Neural cell (in vitro differentiated cells): ENCODE data around the gene GLCE.

Experiments used
- EP300 ChIP-seq: fragments of 450-650 bp; conservative IDR thresholded peaks from 2 replicates; pipeline ENCODE4 v1.6.1; 2014; ENCODE audit warnings: antibody characterized with exemption, mild to moderate bottlenecking, moderate library complexity; ENCODE audit not compliant: poor library complexity, severe bottlenecking
- MXI1 ChIP-seq: fragments of 450-650 bp; conservative IDR thresholded peaks from 2 replicates; pipeline ENCODE4 v1.6.1; 2014; ENCODE audit warnings: antibody characterized with exemption, mild to moderate bottlenecking; ENCODE audit not compliant: poor library complexity, severe bottlenecking
- REST ChIP-seq: IDR thresholded peaks from 2 replicates; pipeline ENCODE4 v1.6.1; 2012; ENCODE audit warnings: borderline replicate concordance

GRCh38 chr15:69164807-69165636, 4.6 kb downstream of the GLCE start:
- TF ChIP-seq REST (no peak), EP300 (no peak), MXI1 (no peak)
